ENCODE measurements around the gene OR52K1. TPM values are rescaled to one million over a fixed set of nuclear protein-coding genes. Genes with fewer than 3 reads are reported as not detected.

The OR52K1 gene
- polyA plus RNA-seq, 1 experiment, result not detected

GRCh38 chr11:4448995-4449394, 33.5 kb upstream of the OR52K1 start, which contains the start of gene OR52K2:
OR52K2 (plus strand) TSS chr11:4449295; CDS start chr11:4449340, 45 bp downstream.
- POLR2A ChIA-PET, result no interaction called here
- no peaks in the 10 kb centered on the region for H3K27me3 ChIP-seq (ENCODE audit: control insufficient read depth, insufficient read depth, low read length)
- no peaks in the 10 kb centered on the region for H3K36me3 ChIP-seq (ENCODE audit: control insufficient read depth, insufficient read depth, low read length)
- TF ChIP-seq CTCF (IDR thresholded peaks at IDR 0.05; ENCODE audit: insufficient read depth, low read depth, low read length), result no peak
- no peak for DNase-seq (ENCODE audit: low read depth)
- CTCF ChIA-PET, result no interaction called here
- no peak within 1 kb of the TSS for H3K4me3 ChIP-seq (ENCODE audit: low read depth, low read length)

GRCh38 chr11:4453118-4453517, 29.3 kb upstream of the OR52K1 start:
- no peak overlapping the region for H3K4me3 ChIP-seq (ENCODE audit: low read depth, low read length)
- POLR2A ChIA-PET, result no interaction called here
- TF ChIP-seq CTCF (IDR thresholded peaks at IDR 0.05; ENCODE audit: insufficient read depth, low read depth, low read length), result no peak
- CTCF ChIA-PET, result no interaction called here
- H3K36me3 ChIP-seq (ENCODE audit: control insufficient read depth, insufficient read depth, low read length), result no peaks in the 10 kb centered on the region
- H3K27me3 ChIP-seq (ENCODE audit: control insufficient read depth, insufficient read depth, low read length), result no peaks in the 10 kb centered on the region
- DNase-seq (ENCODE audit: low read depth), result no peak

DNA sequence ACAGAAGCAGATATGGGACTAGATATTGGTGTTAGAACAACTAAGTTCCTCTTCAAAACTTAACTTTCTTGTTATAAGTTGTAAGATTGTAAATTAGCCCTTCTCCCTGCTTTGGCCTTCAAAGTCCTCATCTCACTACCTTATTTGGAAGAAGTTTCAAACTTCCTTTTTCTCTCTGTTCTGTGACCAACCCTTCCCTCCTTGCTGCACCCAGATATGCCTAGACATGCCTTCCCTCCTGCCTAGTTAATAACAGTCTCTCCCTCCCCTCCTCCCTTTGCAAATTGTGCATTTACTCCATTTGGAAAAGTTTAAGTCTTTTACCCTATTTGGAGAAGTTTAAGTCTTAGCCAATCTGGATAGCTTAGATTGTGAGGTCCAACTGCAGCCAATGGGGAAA, 28.4 kb upstream of the OR52K1 start:
- H3K4me3 ChIP-seq (ENCODE audit: low read depth, low read length), result no peak overlapping the region
- CTCF ChIA-PET, result no interaction called here
- no peak for DNase-seq (ENCODE audit: low read depth)
- H3K27me3 ChIP-seq (ENCODE audit: control insufficient read depth, insufficient read depth, low read length), result no peaks in the 10 kb centered on the region
- H3K36me3 ChIP-seq (ENCODE audit: control insufficient read depth, insufficient read depth, low read length), result no peaks in the 10 kb centered on the region
- no peak for TF ChIP-seq CTCF (IDR thresholded peaks at IDR 0.05; ENCODE audit: insufficient read depth, low read depth, low read length)
- POLR2A ChIA-PET, result no interaction called here

DNA sequence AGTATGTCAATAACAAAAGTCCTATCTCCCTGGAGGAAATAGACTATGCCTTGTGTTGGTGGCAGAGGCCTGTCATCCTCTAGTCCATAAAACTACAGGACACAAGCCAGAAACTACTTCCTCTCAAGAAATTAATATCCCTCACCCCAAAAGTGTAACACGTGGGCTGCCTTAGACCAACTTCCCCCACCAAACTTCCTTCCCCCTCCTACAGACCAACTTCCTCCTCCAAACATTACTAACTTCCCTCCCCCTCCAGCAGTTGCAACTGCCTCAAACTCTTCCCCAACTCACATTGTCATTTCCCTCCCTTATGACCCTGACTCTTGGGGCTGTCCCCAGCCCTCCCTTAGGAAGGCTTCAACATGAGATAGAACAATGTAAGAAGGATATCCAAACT, 27.0 kb upstream of the OR52K1 start:
- H3K36me3 ChIP-seq (ENCODE audit: control insufficient read depth, insufficient read depth, low read length), result no peaks in the 10 kb centered on the region
- DNase-seq (ENCODE audit: low read depth), result no peak
- no peak for TF ChIP-seq CTCF (IDR thresholded peaks at IDR 0.05; ENCODE audit: insufficient read depth, low read depth, low read length)
- no peak overlapping the region for H3K4me3 ChIP-seq (ENCODE audit: low read depth, low read length)
- ChIA-PET CTCF (no interaction called here), POLR2A (no interaction called here)
- no peaks in the 10 kb centered on the region for H3K27me3 ChIP-seq (ENCODE audit: control insufficient read depth, insufficient read depth, low read length)

DNA sequence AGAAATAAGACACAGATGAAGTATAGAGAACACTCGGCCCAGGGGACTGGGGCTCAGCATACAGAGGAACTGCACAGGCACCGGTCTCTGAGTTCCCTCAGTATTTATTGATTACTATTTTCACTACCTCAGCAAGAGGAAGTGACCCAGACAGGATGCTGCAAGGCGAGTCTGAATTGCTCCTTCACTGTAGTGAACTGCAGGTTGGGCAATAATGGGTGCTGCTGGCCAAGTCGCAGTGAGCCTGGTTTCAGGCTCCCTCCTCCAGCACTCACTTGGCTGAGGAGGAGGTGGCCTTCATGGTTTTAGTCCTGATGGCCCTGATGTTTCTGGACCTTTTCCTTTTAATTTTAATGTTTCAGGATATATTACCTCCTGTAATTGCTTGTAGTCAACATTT, 22.9 kb upstream of the OR52K1 start:
- Histone ChIP-seq H3K4me3 (ENCODE audit: low read depth, low read length) (no peak overlapping the region), H3K27me3 (ENCODE audit: control insufficient read depth, insufficient read depth, low read length) (no peaks in the 10 kb centered on the region), H3K36me3 (ENCODE audit: control insufficient read depth, insufficient read depth, low read length) (no peaks in the 10 kb centered on the region)
- CTCF ChIA-PET, result interaction anchor here (1.4 kb wide), 1 partner anchor 272 kb away, joined by 4 read pairs; no protein-coding TSS in a partner anchor
- no peak for TF ChIP-seq CTCF (IDR thresholded peaks at IDR 0.05; ENCODE audit: insufficient read depth, low read depth, low read length)
- POLR2A ChIA-PET, result no interaction called here
- no peak for DNase-seq (ENCODE audit: low read depth)

Data from BJ (cell line).